DND-41 (cell line): ENCODE measurements around the gene BTC.
"Not testable (repeated sequence)": the region's sequence is repeated elsewhere in the genome, so short reads cannot be mapped to it uniquely, and the experiment has no call there.

ENCODE experiments used
- ATAC-seq: fragments of 200-7000 bp; cut with Tn5 transposase; 3 replicates; pipeline ENCODE4 v1.9.1; 2021; ENCODE audit warnings: low read depth; ENCODE audit not compliant: insufficient read depth
- DNase-seq: peaks from one replicate; pipeline ENCODE4 v3.0.0-alpha.2; 2020
- H2AFZ ChIP-seq: 2 replicates; pipeline ENCODE4 v1.6.0; 2012; ENCODE audit warnings: low read depth, low read length
- H3K27ac ChIP-seq: 2 replicates; pipeline ENCODE4 v1.5.1; 2012; ENCODE audit warnings: low read length, inconsistent platforms
- H3K27me3 ChIP-seq: fragments of 200-600 bp; sonication (generic); 2 replicates; pipeline ENCODE4 v1.6.0; 2012; ENCODE audit warnings: low read length, mild to moderate bottlenecking, inconsistent platforms; ENCODE audit not compliant: insufficient read depth, poor library complexity
- H3K36me3 ChIP-seq: 2 replicates; pipeline ENCODE4 v1.5.1; 2012; ENCODE audit warnings: low read length, inconsistent platforms; ENCODE audit not compliant: insufficient read depth
- H3K4me1 ChIP-seq: 2 replicates; pipeline ENCODE4 v1.5.1; 2012; ENCODE audit warnings: mild to moderate bottlenecking, low read length; ENCODE audit not compliant: insufficient read depth
- H3K4me2 ChIP-seq: 2 replicates; pipeline ENCODE4 v1.6.0; 2012; ENCODE audit warnings: mild to moderate bottlenecking, moderate library complexity, low read length, inconsistent platforms; ENCODE audit not compliant: insufficient read depth
- H3K4me3 ChIP-seq, 2 experiments: fragments of 200-600 bp in 1 of 2; shearing (Covaris generic) in 1 of 2; 2 replicates each; pipeline ENCODE4 v1.5.1; 2012 to 2016; ENCODE audit warnings: inconsistent platforms in 2 of 2, low read length in 2 of 2, mild to moderate bottlenecking in 2 of 2, low read depth in 1 of 2, moderate library complexity in 1 of 2
- H3K79me2 ChIP-seq: 2 replicates; pipeline ENCODE4 v1.6.0; 2012; ENCODE audit warnings: low read length, inconsistent platforms; ENCODE audit not compliant: insufficient read depth
- H3K9ac ChIP-seq: 2 replicates; pipeline ENCODE4 v1.6.0; 2012; ENCODE audit warnings: low read depth, mild to moderate bottlenecking, inconsistent platforms, low read length, moderate library complexity
- H3K9me3 ChIP-seq: 2 replicates; pipeline ENCODE4 v1.5.1; 2012; ENCODE audit warnings: low read length, moderate library complexity, mild to moderate bottlenecking, inconsistent platforms; ENCODE audit not compliant: insufficient read depth, severe bottlenecking
- H4K20me1 ChIP-seq: 2 replicates; pipeline ENCODE4 v1.6.0; 2012; ENCODE audit warnings: low read length; ENCODE audit not compliant: insufficient read depth
- CTCF ChIP-seq: IDR thresholded peaks from 2 replicates; pipeline ENCODE4 v1.5.1; 2012; ENCODE audit warnings: borderline replicate concordance, low read length, moderate library complexity, mild to moderate bottlenecking; ENCODE audit not compliant: poor library complexity, severe bottlenecking; ENCODE audit errors: extremely low read depth
- EZH2 ChIP-seq: IDR thresholded peaks from 3 replicates; pipeline ENCODE4 v1.6.1; 2012; ENCODE audit warnings: borderline replicate concordance, low read depth, mild to moderate bottlenecking, moderate library complexity, low read length, inconsistent platforms; ENCODE audit not compliant: severe bottlenecking

BTC gene

GRCh38 chr4:74814052-74814451 lies 19.7 kb upstream of the BTC start:
- no peaks in the 10 kb centered on the region for H3K79me2 ChIP-seq
- no peak overlapping the region for H3K4me3 ChIP-seq
- no peak overlapping the region for H3K9ac ChIP-seq
- no peak overlapping the region for H3K4me2 ChIP-seq
- H3K36me3 ChIP-seq, result no peaks in the 10 kb centered on the region
- no peak overlapping the region for H3K27ac ChIP-seq
- H3K4me1 ChIP-seq, result no peaks in the 10 kb centered on the region
- no peak overlapping the region for H2AFZ ChIP-seq
- H3K27me3 ChIP-seq, result no peaks in the 10 kb centered on the region
- ATAC-seq (no peak), DNase-seq (no peak)
- H4K20me1 ChIP-seq, result no peaks in the 10 kb centered on the region
- H3K9me3 ChIP-seq, result no peaks in the 10 kb centered on the region
- TF ChIP-seq CTCF (no peak), EZH2 (no peak)

- not testable (repeated sequence) for H3K4me1 ChIP-seq, H3K4me2 ChIP-seq, H3K27ac ChIP-seq, H4K20me1 ChIP-seq, H3K9ac ChIP-seq, H3K79me2 ChIP-seq, H3K4me3 ChIP-seq, H2AFZ ChIP-seq, ATAC-seq, H3K27me3 ChIP-seq, H3K9me3 ChIP-seq, H3K36me3 ChIP-seq, DNase-seq
These were observed 17.7 kb upstream of the BTC start for GRCh38 chr4:74812056-74812455.

- Histone ChIP-seq H3K9me3 (no peaks in the 10 kb centered on the region), H3K36me3 (no peaks in the 10 kb centered on the region), H3K4me2 (no peak overlapping the region), H3K27ac (no peak overlapping the region), H3K9ac (no peak overlapping the region), H2AFZ (no peak overlapping the region), H4K20me1 (no peaks in the 10 kb centered on the region), H3K79me2 (no peaks in the 10 kb centered on the region), H3K4me1 (no peaks in the 10 kb centered on the region), H3K4me3 (no peak overlapping the region), H3K27me3 (no peaks in the 10 kb centered on the region)
- DNase-seq (no peak), ATAC-seq (no peak)
- TF ChIP-seq CTCF, result no peak
- TF ChIP-seq EZH2, result no peak
These were observed 11.3 kb upstream of the BTC start for GRCh38 chr4:74805601-74806000.

- Histone ChIP-seq H3K27me3 (no peaks in the 10 kb centered on the region), H3K4me2 (no peak overlapping the region), H3K4me3 (no peak overlapping the region), H3K9ac (no peak overlapping the region), H4K20me1 (no peaks in the 10 kb centered on the region), H2AFZ (no peak overlapping the region), H3K9me3 (no peaks in the 10 kb centered on the region), H3K4me1 (no peaks in the 10 kb centered on the region), H3K79me2 (no peaks in the 10 kb centered on the region), H3K27ac (no peak overlapping the region), H3K36me3 (no peaks in the 10 kb centered on the region)
- DNase-seq, result no peak
- ATAC-seq, result no peak
- no peak for TF ChIP-seq EZH2
- no peak for TF ChIP-seq CTCF
These were observed 6.0 kb upstream of the BTC start for GRCh38 chr4:74800310-74800709.
